Gastroesophageal sphincter (tissue), 4 donors: ENCODE results near the gene PBX3. TPM values are rescaled to one million over a fixed set of nuclear protein-coding genes. Genes with fewer than 3 reads are reported as not detected.

ENCODE experiments used
- ATAC-seq: fragments of 150-250 bp; one replicate; pipeline ENCODE4 v1.9.1; 2016; ENCODE audit warnings: mild to moderate bottlenecking, moderate library complexity
- H3K27ac ChIP-seq, 4 donors: fragments of 200-600 bp; sonication (generic) in 3 of 4; 1 replicate in 3 of 4; 2 replicates in 1 of 4; pipeline ENCODE4 v1.5.1; 2016 to 2019
- H3K27me3 ChIP-seq: fragments of 200-600 bp; sonication (generic); one replicate; pipeline ENCODE4 v1.5.1; 2019
- H3K36me3 ChIP-seq, 2 donors: fragments of 200-600 bp; sonication (generic); one replicate each; pipeline ENCODE4 v1.5.1; 2019; ENCODE audit warnings: control low read depth in 1 of 2
- H3K4me1 ChIP-seq, 3 donors: fragments of 200-600 bp; sonication (generic); 1 replicate in 2 of 3; 2 replicates in 1 of 3; pipeline ENCODE4 v1.5.1; 2016 to 2019; ENCODE audit warnings: control low read depth in 2 of 3
- H3K4me3 ChIP-seq, 2 donors: fragments of 200-600 bp; sonication (generic); one replicate each; pipeline ENCODE4 v1.5.1; 2019; ENCODE audit warnings: mild to moderate bottlenecking in 1 of 2, moderate library complexity in 1 of 2
- H3K9me3 ChIP-seq, 3 donors: fragments of 200-600 bp; sonication (generic); one replicate each; pipeline ENCODE4 v1.5.1; 2017 to 2019; ENCODE audit warnings: control low read depth in 2 of 3
- EP300 ChIP-seq: sonication (generic); formaldehyde crosslinking; IDR thresholded peaks from one replicate; pipeline ENCODE4 v1.6.1; 2017; ENCODE audit warnings: antibody characterized with exemption, mild to moderate bottlenecking
- POLR2A ChIP-seq, 2 donors: fragments of 450-650 bp; IDR thresholded peaks; one replicate each; pipeline ENCODE4 v1.6.1; 2017; ENCODE audit warnings: antibody characterized with exemption in 2 of 2, mild to moderate bottlenecking in 2 of 2, moderate library complexity in 1 of 2
- POLR2AphosphoS5 ChIP-seq: sonication (generic); formaldehyde crosslinking; IDR thresholded peaks from one replicate; pipeline ENCODE4 v1.6.1; 2017; ENCODE audit warnings: antibody characterized with exemption
- WGBS, 2 donors: methylation state at CpG; one replicate each; pipeline ENCODE4 v1.1.5; 2018; ENCODE audit warnings: low coverage in 1 of 2; 5-methylcytosine and 5-hydroxymethylcytosine counted together
- total RNA-seq, 4 donors: library from RNA; depleted of rRNA; stranded (reverse); fragments of >200 nt; gene quantifications; one replicate each; pipeline ENCODE4 v1.1.0, GENCODE V29; 2016
- TF ChIP-seq, protein P1 (sequence below), 4 experiments: fragments of 200-600 bp in 2 of 4; fragments of 450-650 bp in 2 of 4; sonication (generic) in 1 of 4; IDR thresholded peaks; one replicate each; pipeline ENCODE4 v1.5.1; 2017 to 2019; ENCODE audit warnings: antibody characterized with exemption in 4 of 4, mild to moderate bottlenecking in 2 of 4, moderate library complexity in 2 of 4

Gene PBX3
- total RNA-seq, 4 donors from 2014 or later = 59.9 to 81.4 (median 71.8) TPM

DNA sequence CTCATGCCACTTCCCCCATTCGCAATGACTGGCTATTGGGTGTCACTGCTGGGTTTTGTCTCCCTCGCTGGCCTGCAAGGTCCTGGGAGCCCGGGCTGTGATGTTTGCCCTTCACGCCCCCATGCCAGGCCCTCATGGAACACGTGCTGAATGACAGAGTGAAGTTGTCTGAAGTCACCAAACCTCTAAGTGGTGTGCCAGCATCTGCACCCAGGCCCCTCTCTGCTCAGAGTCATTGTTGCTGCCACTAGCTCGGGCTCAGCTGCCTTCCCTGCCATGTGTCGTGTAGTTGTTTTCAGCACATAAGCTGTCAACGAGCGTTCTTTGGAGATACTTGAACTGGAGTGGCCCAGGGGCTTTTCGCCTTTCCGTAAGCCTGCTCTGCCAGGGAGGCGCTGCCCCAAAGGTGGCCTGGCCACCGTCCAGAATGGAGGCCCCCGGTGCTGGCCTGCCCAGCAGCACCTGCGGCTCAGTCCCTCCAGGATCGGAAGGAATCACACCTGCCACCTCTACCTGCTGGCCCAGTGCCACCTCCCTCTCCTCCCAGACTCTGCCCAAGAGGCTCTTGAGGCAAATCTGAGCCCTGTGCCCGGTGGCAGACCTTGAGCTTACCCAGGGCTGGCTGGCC lies 250.1 kb downstream of the PBX3 start:
- H3K27me3 ChIP-seq = peaks cover 5% of the 10 kb centered on the region

DNA sequence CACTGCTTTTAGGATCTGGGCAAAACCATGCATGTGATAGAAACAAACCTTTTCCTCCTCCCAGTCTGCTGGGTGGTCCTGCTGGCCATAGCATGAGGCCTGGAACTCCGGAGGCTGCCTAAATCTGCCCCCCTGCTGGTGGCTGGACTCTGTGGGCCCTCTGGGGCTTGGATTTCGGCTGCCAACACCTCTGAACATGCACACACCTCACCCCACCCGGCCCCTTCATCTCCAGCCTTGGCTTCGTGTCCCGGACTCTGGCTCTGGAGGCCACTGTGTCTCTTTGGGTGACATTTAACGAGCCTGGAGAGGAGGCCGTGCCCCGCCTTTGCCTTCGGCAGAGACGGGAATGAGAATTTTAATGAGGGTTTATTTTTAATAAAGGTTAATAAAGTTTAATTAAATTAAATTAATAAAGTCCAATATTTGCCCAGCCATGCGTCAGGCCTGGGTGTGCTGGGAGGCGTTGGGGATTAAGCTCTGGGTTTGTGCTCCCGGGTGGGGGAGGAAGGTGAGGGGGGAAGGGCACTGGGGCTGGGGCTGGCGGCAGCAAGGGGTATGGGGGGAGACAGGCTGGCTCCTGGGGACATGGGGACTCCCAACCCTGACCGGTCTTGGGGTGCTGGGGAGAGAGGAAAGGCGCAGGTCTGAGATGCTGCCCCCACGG lies 251.8 kb downstream of the PBX3 start:
- Histone ChIP-seq H3K4me3 (no peak overlapping the region), H3K36me3 (no peaks in the 10 kb centered on the region), H3K4me1 (no peaks in the 10 kb centered on the region), H3K27me3 (peaks cover 5% of the 10 kb centered on the region), H3K27ac (no peak overlapping the region), H3K9me3 (no peaks in the 10 kb centered on the region)
- TF ChIP-seq EP300 (no peak), POLR2AphosphoS5 (no peak), POLR2A (IDR thresholded peaks at IDR 0.05) (no peak)
- TF ChIP-seq, protein P1, sequence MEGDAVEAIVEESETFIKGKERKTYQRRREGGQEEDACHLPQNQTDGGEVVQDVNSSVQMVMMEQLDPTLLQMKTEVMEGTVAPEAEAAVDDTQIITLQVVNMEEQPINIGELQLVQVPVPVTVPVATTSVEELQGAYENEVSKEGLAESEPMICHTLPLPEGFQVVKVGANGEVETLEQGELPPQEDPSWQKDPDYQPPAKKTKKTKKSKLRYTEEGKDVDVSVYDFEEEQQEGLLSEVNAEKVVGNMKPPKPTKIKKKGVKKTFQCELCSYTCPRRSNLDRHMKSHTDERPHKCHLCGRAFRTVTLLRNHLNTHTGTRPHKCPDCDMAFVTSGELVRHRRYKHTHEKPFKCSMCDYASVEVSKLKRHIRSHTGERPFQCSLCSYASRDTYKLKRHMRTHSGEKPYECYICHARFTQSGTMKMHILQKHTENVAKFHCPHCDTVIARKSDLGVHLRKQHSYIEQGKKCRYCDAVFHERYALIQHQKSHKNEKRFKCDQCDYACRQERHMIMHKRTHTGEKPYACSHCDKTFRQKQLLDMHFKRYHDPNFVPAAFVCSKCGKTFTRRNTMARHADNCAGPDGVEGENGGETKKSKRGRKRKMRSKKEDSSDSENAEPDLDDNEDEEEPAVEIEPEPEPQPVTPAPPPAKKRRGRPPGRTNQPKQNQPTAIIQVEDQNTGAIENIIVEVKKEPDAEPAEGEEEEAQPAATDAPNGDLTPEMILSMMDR (IDR thresholded peaks at IDR 0.05) = no peak
- WGBS, 2 donors = 38 to 78% methylated on average over 5 to 6 of the region's 17 CpGs
- no peak for ATAC-seq

More for the DNA sequence above, 250.1 kb downstream of the PBX3 start:
- TF ChIP-seq POLR2AphosphoS5 = no peak
- no peak for TF ChIP-seq POLR2A (IDR thresholded peaks at IDR 0.05)
- TF ChIP-seq EP300 = no peak
- TF ChIP-seq, protein P1 (IDR thresholded peaks at IDR 0.05) = no peak
- no peaks in the 10 kb centered on the region for H3K9me3 ChIP-seq
- H3K27ac ChIP-seq = no peak overlapping the region
- H3K36me3 ChIP-seq = no peaks in the 10 kb centered on the region
- H3K4me3 ChIP-seq = no peak overlapping the region
- WGBS, 2 donors = 100% methylated on average over 1 of the region's 17 CpGs
- ATAC-seq = no peak
- no peaks in the 10 kb centered on the region for H3K4me1 ChIP-seq

DNA sequence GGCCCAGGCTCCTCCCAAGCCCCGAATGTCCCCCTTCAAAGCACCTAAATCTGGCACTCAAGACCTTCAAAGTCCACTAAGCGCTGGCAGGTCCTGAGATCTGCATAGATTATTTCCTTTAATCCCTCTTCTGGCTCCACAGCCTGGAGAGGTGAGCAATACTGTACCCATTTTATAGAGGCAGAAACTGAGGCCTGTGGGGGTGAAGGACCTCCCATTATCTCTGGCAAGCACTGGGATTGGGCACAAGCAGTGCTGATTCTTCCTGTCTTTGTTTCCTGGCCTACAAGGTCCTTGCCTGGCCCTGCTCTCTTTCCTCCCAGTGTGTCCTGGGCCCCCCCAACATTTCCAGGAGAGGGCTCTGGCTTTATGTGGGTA lies 252.3 kb downstream of the PBX3 start:
- peaks cover 5% of the 10 kb centered on the region for H3K27me3 ChIP-seq
- no peaks in the 10 kb centered on the region for H3K9me3 ChIP-seq
- H3K27ac ChIP-seq = no peak overlapping the region
- ATAC-seq = no peak
- H3K36me3 ChIP-seq = no peaks in the 10 kb centered on the region
- TF ChIP-seq, protein P1 (IDR thresholded peaks at IDR 0.05) = no peak
- 50 to 100% methylated on average over 1 to 2 of the region's 2 CpGs for WGBS, 2 donors
- H3K4me3 ChIP-seq = no peak overlapping the region
- H3K4me1 ChIP-seq = no peaks in the 10 kb centered on the region

DNA sequence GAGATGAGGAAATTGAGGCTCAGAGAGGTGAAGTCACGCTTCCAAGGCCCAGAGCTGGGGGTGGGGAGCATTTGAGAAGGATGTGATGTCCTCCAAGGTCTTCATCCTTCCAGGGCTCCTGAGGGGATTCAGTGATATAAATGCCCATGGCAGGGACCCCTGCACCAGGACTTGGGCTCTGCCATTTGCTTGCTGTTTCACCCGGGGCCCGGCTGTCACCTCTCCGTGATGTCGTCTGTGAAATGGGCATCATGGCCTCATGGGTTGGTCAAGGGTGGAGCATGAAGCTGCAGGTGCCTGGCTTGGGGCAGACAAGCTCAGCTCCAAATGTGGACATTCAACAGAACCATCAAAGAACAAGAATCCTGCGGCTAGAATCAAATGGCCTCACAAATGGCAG lies 253.1 kb downstream of the PBX3 start:
- WGBS, 2 donors = 86 to 96% methylated on average over 1 to 5 of the region's 6 CpGs
- ATAC-seq = no peak
- TF ChIP-seq POLR2AphosphoS5 (no peak), EP300 (no peak), POLR2A (IDR thresholded peaks at IDR 0.05) (no peak)
- TF ChIP-seq, protein P1 (IDR thresholded peaks at IDR 0.05) = no peak

More for the DNA sequence above, 253.1 kb downstream of the PBX3 start:
- Histone ChIP-seq H3K4me1 (no peaks in the 10 kb centered on the region), H3K4me3 (no peak overlapping the region), H3K27me3 (peaks cover 5% of the 10 kb centered on the region), H3K36me3 (no peaks in the 10 kb centered on the region), H3K27ac (no peak overlapping the region), H3K9me3 (no peaks in the 10 kb centered on the region)
